Adrenal gland (tissue), 12 donors: ENCODE measurements around the gene ARAP1. TPM values are rescaled to one million over a fixed set of nuclear protein-coding genes. Genes with fewer than 3 reads are reported as not detected.

Experiments used
- DNase-seq, 7 donors: peaks; one replicate each; pipeline ENCODE4 v3.0.0-alpha.2; 2019 to 2020
- H3K27ac ChIP-seq, 5 donors: fragments of 200-600 bp; sonication (generic) in 4 of 5; 1 replicate in 3 of 5; 2 replicates in 2 of 5; pipeline versions ENCODE4 v1.5.1 to v1.8.0; 2016 to 2020; ENCODE audit warnings: mild to moderate bottlenecking in 1 of 5
- H3K27me3 ChIP-seq: fragments of 200-600 bp; 2 replicates; pipeline ENCODE4 v1.8.0; 2021
- H3K36me3 ChIP-seq, 2 donors: fragments of 200-600 bp; replicated peaks in 1 of 2; 1 replicate in 1 of 2; 2 replicates in 1 of 2; pipeline versions ENCODE4 v1.5.1 to v1.8.0; 2018 to 2022
- H3K4me1 ChIP-seq, 2 donors: fragments of 200-600 bp; replicated peaks in 1 of 2; 1 replicate in 1 of 2; 2 replicates in 1 of 2; pipeline versions ENCODE4 v1.5.1 to v1.8.0; 2018 to 2021
- H3K4me3 ChIP-seq, 4 donors: fragments of 200-600 bp; sonication (generic) in 3 of 4; one replicate each; pipeline ENCODE4 v1.5.1; 2016 to 2018
- H3K9me3 ChIP-seq, 3 donors: fragments of 200-600 bp; sonication (generic) in 1 of 3; replicated peaks in 1 of 3; 1 replicate in 2 of 3; 2 replicates in 1 of 3; pipeline versions ENCODE4 v1.5.1 to v1.8.0; 2016 to 2021
- POLR2A ChIP-seq, 2 donors: fragments of 450-650 bp; IDR thresholded peaks; one replicate each; pipeline ENCODE4 v1.6.1; 2017; ENCODE audit warnings: antibody characterized with exemption in 2 of 2, mild to moderate bottlenecking in 2 of 2, moderate library complexity in 1 of 2
- WGBS, 4 donors: extraction: QIAGEN DNeasy Blood & Tissue Kit in 2 of 4; methylation state at CpG; one replicate each; pipeline versions ENCODE4 v1.1.5 to v1.1.7; 2013 to 2017; 5-methylcytosine and 5-hydroxymethylcytosine counted together
- intact Hi-C, 2 donors: fragments of 100-400 bp; cut with DNase I; formaldehyde crosslinking; loops; one replicate each; pipeline versions ENCODE4 v1.14.1 to v1.15.0; 2022 to 2023
- polyA plus RNA-seq, 3 donors: library from polyadenylated mRNA; stranded (reverse); fragments of 200-250 nt in 2 of 3; fragments of 350-450 nt in 1 of 3; fragmentation: Illumina TruSeq in 1 of 3; extraction: RNeasy Lipid Tissue Mini Kit (QIAGEN cat#74804) in 1 of 3; gene quantifications; one replicate each; pipeline ENCODE4 v1.2.3, GENCODE V29; 2013 to 2014
- total RNA-seq, 9 donors: library from RNA; depleted of rRNA in 4 of 9; stranded (reverse); fragments of >200 nt in 4 of 9; fragments of 120-200 nt in 1 of 9; fragmentation: NEBNext Ultra II Directional in 1 of 9; extraction: Animal tissue kit (Norgen Biotek cat#: 25700) in 1 of 9; gene quantifications; one replicate each; pipeline versions ENCODE4 v1.1.0 to v1.2.4, GENCODE V29; 2013 to 2023
- TF ChIP-seq, protein P1 (sequence below), 6 experiments: fragments of 450-650 bp in 4 of 6; fragments of 200-600 bp in 2 of 6; sonication (generic) in 1 of 6; IDR thresholded peaks; 1 replicate in 5 of 6; 2 replicates in 1 of 6; pipeline versions ENCODE4 v1.5.1 to v1.8.0; 2016 to 2021; ENCODE audit warnings: antibody characterized with exemption in 6 of 6, mild to moderate bottlenecking in 2 of 6, moderate library complexity in 1 of 6
- donor health status: healthy with polysubstance abuse.
- donor health status: Bipolar disorder and iron deficiency.
- donor health status: DM: yes; HTN: yes; CAD: no.
- donor health status: DM: no; HTN: no; CAD: no.
- donor health status: DM: no; HTN: no; CAD: no.
- donor health status: DM: yes; HTN: yes; CAD: no.

ARAP1 gene
- total and polyA plus RNA-seq, 12 donors, result 30.0 to 217 (median 149) TPM

DNA sequence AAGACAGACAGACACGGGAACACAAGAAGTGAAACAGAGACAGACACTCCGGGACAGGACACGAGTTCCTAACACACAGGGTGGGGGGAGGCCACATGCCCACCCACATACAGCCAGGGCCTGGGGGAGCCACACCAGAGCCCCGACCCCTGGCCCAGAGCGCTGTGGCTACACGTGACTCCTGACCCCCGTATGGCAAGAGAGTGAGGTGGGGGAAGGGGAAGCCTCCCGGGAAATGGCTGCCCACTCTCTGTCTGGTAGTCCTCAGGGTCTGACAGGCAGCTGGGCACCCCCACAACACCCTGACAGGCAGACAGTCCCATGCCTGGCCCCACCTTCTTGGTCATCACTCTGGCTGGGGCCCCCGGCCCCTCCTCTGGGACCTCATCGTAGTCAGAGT, 39.4 kb downstream of the ARAP1 start:
- TF ChIP-seq, protein P1, sequence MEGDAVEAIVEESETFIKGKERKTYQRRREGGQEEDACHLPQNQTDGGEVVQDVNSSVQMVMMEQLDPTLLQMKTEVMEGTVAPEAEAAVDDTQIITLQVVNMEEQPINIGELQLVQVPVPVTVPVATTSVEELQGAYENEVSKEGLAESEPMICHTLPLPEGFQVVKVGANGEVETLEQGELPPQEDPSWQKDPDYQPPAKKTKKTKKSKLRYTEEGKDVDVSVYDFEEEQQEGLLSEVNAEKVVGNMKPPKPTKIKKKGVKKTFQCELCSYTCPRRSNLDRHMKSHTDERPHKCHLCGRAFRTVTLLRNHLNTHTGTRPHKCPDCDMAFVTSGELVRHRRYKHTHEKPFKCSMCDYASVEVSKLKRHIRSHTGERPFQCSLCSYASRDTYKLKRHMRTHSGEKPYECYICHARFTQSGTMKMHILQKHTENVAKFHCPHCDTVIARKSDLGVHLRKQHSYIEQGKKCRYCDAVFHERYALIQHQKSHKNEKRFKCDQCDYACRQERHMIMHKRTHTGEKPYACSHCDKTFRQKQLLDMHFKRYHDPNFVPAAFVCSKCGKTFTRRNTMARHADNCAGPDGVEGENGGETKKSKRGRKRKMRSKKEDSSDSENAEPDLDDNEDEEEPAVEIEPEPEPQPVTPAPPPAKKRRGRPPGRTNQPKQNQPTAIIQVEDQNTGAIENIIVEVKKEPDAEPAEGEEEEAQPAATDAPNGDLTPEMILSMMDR (IDR thresholded peaks at IDR 0.05), result no peak
- no peak for TF ChIP-seq POLR2A (IDR thresholded peaks at IDR 0.05)
- Histone ChIP-seq H3K36me3 (peaks cover 0 to 54% of the 10 kb centered on the region in 2 donors), H3K27me3 (no peaks in the 10 kb centered on the region), H3K4me3 (no peak overlapping the region), H3K9me3 (no peaks in the 10 kb centered on the region), H3K4me1 (peaks cover 0 to 40% of the 10 kb centered on the region in 2 donors), H3K27ac (peak overlapping the region in 3 of 5 donors; percentile 0 to 70 (median 62))
- intact Hi-C loops, result loop anchor here in 1 of 2 donors (10.0 kb wide), 1 partner anchor 462 kb away; no protein-coding TSS in a partner anchor
- DNase-seq, result no peak
- 63 to 73% (median 66%) methylated on average over 5 to 10 of the region's 10 CpGs for WGBS, 4 donors

GRCh38 chr11:72712168-72712751, 39.9 kb downstream of the ARAP1 start:
- H3K4me1 ChIP-seq, result peaks cover 0 to 35% of the 10 kb centered on the region in 2 donors
- no peaks in the 10 kb centered on the region for H3K9me3 ChIP-seq
- no peaks in the 10 kb centered on the region for H3K27me3 ChIP-seq
- WGBS, 4 donors, result 46 to 56% (median 50%) methylated on average over 8 to 26 of the region's 26 CpGs
- H3K36me3 ChIP-seq, result peaks cover 0 to 57% of the 10 kb centered on the region in 2 donors
- peak; percentile 57 to 81 (median 69) for DNase-seq
- peak overlapping the region in 2 of 5 donors; percentile 47 to 70 for H3K27ac ChIP-seq
- H3K4me3 ChIP-seq, result no peak overlapping the region
- TF ChIP-seq POLR2A (IDR thresholded peaks at IDR 0.05), result no peak
- TF ChIP-seq, protein P1 (IDR thresholded peaks at IDR 0.05), result no peak
- intact Hi-C loops, result loop anchor here in 1 of 2 donors (10.0 kb wide), 1 partner anchor 463 kb away; no protein-coding TSS in a partner anchor

DNA sequence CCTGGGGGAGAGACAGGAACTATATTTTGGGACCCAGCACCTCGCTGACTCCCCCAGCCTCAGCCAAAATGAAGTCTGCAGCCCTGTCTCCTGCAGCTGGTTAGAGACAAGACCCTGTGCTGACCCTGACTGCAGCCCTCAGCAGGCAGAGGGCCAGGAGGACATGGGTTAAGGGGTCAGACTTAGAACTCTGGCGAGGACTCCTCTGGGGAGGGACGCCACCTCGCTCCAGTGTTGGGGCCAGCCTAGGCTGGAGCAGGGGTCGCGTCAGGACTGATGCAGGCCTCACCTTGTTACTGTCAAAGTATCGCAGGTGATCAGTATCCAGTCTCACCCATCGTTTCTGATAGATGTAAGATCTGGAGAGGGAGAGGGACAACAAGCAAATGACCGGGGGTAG, 41.1 kb downstream of the ARAP1 start:
- no peaks in the 10 kb centered on the region for H3K27me3 ChIP-seq
- no peak for DNase-seq
- peaks cover 0 to 59% of the 10 kb centered on the region in 2 donors for H3K36me3 ChIP-seq
- H3K27ac ChIP-seq, result no peak overlapping the region
- H3K4me3 ChIP-seq, result no peak overlapping the region
- no peaks in the 10 kb centered on the region for H3K9me3 ChIP-seq
- H3K4me1 ChIP-seq, result peaks cover 0 to 23% of the 10 kb centered on the region in 2 donors
- WGBS, 4 donors, result 85 to 92% (median 87%) methylated on average over 7 to 9 of the region's 9 CpGs
- TF ChIP-seq POLR2A (IDR thresholded peaks at IDR 0.05), result no peak
- TF ChIP-seq, protein P1 (IDR thresholded peaks at IDR 0.05), result no peak
- intact Hi-C loops, result loop anchor here in 1 of 2 donors (10.0 kb wide), 1 partner anchor 464 kb away; no protein-coding TSS in a partner anchor

GRCh38 chr11:72710278-72710677, 41.9 kb downstream of the ARAP1 start:
- no peak for TF ChIP-seq POLR2A (IDR thresholded peaks at IDR 0.05)
- TF ChIP-seq, protein P1 (IDR thresholded peaks at IDR 0.05), result no peak
- Histone ChIP-seq H3K9me3 (no peaks in the 10 kb centered on the region), H3K27me3 (no peaks in the 10 kb centered on the region), H3K36me3 (peaks cover 0 to 67% of the 10 kb centered on the region in 2 donors), H3K27ac (no peak overlapping the region), H3K4me3 (no peak overlapping the region), H3K4me1 (peaks cover 0 to 22% of the 10 kb centered on the region in 2 donors)
- no peak for DNase-seq
- 88 to 94% (median 91%) methylated on average over 3 to 11 of the region's 11 CpGs; no CpG with 5 or more reads in 1 of the 4 donors for WGBS, 4 donors
- intact Hi-C loops, result loop anchor here in 1 of 2 donors (10.0 kb wide), 1 partner anchor 465 kb away; no protein-coding TSS in a partner anchor
